Cerebellar cortex (tissue), 1 donor: Measurements from ENCODE around the gene CLIP2.
"Not testable (repeated sequence)": the region's sequence is repeated elsewhere in the genome, so short reads cannot be mapped to it uniquely, and the experiment has no call there.

Experiments used
- DNase-seq: peaks from one replicate; pipeline ENCODE4 v3.0.0-alpha.2; 2015; ENCODE audit warnings: low spot score

CLIP2 gene

DNA sequence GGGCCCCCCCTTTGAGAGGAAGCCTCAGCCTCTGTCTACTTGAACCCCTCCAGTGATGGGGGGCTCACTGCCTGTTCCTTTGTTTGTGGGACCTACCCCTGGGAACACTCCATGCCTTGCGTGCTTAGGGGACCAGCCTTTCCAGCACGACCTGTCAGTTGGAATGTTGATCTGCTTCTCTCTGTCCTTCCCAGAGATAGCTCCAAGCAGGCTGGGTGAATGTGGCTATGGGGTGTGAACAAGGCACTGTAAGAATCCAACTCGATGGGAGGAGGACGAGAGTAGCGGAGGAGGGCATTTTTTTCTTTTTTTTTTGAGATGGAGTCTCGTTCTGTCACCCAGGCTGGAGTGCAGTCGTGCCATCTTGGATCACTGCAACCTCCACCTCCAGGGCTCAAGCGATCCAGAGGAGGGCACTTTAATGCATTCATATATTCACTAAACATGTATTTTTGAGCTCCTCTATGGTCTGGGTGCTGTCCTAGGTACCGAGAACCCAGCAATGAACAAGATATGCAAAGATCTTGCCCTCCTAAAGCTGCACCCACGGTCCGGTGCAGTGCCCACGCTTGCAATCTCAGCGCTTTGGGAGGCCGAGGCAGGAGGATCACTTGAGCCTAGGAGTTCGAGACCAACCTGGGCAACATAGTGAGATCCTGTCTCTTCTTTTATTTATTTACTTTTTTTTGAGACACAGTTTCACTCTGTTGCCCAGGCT, 8.5 kb downstream of the CLIP2 start:
- no peak for DNase-seq

DNA sequence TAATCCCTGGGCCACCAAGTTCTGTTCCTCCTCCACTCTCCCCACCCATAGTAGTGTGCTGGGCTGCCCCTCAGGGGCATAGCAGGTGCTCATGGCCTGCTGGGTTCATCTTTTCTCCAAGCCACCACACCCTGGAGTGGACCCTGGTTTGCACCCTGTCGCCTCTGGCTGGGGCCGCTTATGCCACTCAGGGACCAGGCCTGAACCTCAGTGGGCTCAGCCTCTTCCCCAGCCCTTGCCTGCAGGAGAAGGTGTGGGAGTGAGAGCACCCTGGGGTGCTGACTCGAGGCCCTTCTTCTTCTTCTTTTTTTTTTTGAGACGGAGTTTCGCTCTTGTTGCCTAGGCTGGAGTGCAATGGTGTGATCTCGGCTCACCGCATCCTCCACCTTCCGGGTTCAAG, 10.2 kb downstream of the CLIP2 start:
- DNase-seq, result no peak

DNA sequence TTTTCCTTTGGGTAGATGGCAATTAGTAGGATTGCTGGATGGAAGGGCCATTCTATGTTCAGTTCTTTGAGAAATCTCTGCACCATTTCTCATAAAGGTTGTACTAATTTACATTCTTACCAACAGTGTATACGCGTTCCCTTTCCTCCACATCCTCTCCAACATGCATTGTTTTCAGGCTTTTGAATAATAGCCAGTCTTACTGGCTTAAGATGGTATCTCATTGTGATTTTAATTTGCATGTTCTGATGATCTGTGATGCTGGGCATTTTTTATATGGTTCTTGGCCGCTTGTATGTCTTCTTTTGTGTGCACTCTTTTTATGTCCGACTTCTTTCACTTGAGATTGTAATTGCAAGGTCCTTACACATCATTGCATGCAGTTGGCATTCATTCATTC, 11.7 kb downstream of the CLIP2 start:
- no peak for DNase-seq

DNA sequence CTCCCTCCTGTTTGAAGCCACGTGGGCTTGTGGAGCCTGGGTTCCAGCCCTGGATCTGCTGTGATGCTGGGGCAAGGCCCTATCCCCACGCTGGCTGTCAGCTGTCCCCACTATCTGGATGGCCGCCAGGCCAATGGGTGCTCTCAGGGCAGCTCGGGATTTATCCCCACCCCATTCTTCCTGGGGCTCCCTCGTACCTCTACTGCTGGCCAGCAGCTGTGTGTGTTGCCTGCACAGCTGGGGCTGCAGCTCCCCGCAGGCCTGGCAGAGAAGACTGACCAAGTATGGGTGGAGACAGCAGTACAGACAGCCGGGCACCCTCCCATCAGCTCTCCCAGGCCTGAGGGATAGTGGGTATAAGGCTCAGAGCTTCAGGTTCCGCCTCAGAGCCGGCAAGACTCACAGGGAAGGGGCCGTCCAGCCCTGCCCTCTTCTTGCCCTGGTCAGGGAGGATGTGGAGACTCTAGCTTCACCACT, 13.6 kb downstream of the CLIP2 start:
- DNase-seq, result no peak

DNA sequence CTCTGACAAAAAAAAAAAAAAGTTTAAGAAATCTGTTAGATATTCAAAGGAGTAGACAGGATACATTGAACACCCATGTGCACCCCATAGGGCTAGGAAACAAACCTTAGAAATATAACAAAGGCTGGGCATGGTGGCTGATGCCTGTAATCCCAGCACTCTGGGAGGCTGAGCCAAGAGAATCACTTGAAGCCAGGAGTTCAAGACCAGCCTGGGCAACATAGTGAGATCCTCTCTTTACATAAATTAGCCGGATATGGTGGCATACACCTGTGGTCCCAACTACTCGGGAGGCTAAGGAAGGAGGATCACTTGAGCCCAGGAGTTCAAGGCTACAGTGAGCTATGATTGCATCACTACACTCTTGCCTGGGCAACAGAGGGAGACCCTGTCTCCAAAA, 15.3 kb downstream of the CLIP2 start:
- no peak for DNase-seq

DNA sequence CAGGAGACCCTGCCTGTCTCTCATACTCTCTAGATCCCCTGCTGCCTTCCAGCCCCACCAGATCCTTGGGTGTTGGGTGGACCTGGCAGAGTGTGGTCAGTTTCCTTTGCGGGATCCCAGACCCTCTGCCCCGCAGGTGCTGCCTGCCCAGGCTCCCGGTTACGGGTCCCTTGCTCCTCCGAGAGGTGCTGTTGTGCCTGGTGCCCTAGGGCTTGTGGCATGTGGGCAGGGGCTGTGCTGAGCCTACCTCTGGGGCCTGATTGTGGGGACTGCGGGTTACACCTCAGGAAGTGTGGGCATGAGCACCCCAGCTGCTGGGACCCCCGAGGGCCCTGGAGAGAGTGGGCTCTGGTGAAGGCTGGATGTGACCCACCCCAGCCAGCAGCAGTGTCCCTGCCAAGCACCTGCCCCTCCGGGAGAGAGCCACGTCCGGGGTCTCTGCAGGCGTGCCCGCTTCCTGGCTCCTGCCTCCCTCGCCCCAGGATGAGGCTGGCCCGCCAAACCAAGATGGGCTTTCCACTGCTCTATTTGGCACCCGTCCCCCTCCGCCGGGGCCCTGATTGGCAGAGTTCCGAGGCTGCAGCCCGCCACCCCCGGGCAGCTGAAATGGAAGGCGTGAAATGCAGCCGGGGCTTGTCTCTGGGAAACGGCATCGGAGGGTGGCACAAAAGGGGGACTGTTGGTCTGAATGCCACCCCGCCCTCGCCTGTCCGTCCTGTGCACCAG, 17.0 kb downstream of the CLIP2 start:
- no peak for DNase-seq

DNA sequence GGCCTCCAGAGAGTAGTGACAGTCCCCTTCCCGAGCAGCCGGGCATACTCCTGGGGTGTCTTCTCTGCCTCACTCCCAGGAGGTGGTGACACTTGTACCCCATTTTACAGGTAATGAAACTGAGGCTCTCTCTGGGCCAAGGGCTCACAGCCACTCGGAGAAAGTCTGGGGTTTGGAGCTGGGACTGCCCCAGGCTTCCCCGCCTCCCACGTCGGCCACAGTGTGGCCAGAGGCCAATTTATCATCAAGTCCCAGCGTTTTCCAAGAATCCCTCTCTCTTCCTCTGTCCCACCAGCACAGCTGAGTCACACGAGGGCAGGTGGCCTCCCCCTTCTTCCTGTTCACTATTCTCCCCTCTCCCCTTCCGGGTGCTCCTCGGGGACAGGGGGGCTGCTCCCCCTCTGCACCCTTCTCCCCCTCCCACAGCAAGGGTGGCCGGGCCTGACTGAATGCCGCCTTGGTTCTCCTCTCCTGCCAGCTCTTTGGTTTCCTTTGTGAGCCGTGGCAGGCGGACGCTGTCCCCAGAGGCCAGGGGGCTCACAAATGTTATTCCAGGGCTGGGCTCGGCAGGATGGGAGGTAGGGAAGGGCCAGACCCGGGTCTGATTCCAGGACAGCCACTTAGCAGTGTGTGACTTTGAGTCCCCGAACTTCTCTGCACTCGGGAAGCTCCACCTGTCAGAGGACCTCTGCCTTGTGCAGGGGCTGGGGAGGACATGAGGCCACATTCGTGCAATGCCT, 17.7 kb downstream of the CLIP2 start:
- DNase-seq, result peak; percentile 29

DNA sequence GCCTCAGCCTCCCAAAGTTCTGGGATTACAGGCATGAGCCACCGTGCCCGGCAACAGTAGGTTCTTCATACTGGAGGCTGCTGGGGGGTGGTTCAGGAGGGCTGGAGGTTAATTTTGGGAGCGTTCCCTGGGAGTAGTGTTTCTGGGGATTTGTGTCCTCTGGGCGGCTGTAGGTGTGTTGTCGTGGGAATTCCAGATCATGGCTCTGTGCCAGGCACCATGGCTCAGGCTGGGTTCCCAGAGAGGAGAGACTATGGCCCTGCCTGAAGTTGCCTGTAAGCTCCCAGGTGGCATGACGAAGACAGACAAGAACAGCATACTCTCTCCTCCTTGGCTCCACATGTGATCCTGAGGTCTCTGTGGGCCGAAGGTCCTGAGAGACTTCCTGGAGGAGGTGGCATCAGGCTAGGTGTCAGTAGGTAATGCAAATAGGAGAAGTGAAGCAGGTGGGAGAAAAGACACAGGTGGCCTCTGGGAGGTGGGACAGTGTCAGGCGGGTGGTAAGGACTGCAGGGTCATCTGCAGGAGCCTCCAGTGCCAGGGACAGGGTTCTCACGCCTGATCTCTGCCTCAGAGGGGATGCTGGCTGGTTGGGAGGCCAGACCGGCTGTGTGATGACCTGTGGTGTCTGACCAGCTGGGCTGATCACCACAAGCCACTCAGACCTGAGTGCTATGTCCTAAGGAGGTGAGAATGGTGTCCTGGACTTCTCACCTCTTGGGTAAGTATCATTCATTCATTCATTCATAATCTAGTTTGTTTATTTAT, 18.7 kb downstream of the CLIP2 start:
- DNase-seq, result no peak

DNA sequence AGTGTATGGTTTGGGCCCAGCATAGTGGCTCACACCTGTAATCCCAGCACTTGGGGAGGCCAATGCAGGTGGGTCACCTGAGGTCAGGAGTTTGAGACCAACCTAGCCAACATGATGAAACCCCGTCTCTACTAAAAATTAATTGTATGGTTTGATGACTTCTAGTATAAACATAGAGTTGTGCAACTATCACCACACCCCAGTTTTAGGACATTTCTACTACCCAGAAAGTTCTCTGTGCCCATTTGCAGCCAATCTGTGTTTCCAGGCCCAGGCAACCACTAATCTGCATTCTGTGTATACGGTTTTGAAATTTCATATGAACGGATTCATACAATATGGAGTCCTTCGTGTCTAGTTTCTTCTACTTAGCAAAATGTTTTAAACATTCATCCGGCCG, 20.0 kb downstream of the CLIP2 start:
- DNase-seq, result no peak

DNA sequence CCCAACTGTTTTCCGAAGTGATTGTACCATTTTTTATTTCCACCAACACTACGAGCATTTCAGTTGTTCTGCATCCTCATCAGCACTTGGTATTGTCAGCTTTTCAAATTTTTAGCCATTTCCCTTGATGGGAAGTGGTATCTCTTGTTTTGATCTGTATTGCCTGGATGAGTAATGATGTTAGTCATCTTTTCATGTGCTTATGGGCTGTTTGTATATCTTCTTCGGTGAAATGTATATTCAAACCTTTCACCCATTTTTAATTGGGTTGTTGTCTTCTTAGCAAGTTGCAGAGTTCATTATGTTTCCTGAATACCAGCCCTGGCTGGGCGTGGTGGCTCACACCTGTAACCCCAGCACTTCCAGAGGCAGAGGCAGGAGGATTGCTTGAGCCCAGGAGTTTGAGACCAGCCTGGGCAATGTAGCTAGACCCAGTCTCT, 22.1 kb downstream of the CLIP2 start:
- no peak for DNase-seq

DNA sequence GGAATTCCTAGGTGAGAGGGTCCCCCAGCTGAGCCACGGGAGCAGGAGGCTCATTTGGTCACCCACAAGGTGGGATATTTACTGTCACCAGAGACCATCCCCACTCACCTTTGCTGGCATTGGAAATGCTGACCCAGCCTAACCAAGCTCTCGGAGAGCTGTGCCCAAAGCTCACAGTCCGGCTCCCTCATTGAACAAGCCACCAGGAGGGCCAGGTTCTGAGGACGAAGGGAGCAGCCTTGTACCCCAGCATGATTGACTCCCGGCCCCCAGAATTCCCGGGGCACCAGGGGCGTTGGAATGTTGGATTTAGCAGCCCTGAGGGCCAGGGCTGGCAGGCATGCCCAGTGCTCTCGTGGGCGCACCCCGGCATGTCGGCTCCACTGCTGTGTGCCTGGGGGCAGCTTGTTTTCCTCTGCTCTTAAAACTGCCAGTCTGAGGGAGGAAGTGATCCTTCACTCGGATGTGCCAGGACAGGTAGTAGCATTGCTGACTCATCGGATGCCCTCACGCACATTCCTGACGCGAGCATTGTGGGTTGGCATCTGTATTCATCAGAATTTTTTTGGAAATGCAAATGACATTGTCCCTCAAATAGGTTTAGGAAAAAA, 23.3 kb downstream of the CLIP2 start:
- DNase-seq, result no peak

DNA sequence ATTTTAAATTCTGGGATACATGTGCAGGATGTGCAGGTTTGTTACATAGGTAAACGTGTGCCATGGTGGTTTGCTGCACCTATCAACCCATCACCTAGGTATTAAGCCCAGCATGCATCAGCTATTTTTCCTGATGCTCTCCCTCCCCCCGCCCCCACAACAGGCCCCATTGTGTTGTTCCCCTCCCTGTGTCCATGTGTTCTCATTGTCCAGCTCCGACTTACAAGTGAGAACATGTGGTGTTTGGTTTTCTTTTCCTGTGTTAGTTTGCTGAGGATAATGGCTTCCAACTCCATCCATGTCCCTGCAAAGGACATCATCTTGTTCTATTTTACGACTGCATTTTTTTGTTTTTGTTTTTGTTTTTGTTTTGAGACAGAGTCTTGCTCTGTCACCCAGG, 26.7 kb downstream of the CLIP2 start:
- not testable (repeated sequence) for DNase-seq

DNA sequence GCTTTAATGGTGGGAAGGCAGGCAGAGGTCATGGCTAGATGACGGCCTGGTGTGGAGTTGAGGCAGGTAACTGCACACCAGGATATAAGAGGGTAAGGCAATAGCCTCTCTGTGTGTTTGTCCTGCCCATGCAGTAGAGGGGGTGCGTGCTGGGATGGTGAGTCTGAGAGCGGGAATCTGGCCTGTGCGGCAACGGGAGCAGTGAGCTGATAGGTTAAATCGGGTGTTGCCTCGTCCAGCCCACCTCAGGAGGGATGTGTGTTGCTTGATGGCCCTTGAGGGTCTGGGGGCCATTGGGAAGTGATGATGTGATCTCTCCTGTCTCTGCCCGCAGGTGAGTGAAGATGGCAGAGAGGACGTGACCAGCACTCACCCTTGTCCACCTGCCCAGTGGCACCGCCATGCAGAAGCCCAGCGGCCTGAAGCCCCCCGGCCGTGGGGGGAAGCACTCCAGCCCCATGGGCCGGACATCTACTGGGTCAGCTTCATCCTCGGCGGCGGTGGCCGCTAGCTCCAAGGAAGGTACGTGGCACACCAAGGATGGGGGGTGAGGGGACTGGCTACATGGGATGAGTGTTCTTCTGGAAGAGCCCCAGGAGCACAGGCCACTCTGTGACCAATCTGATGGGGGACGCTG, 28.1 kb downstream of the CLIP2 start:
- DNase-seq, result no peak

DNA sequence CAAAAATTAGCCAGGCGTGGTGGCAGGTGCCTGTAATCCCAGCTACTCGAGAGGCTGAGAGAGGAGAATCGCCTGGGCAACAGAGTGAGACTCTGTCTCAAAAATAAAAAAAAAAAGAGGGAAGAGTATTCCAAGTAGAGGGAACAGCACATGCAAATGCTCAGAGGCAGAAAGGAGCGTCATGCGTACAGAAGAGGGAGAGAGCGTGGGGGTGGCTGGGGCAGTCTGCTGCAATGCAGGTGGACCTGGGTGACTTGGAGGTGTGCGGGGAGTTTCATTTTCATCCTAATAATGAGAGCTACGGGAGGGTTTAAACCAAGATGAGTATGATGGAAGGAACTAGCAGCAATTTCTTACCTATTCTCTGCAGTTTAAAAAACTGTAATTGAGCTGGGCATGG, 28.8 kb downstream of the CLIP2 start:
- no peak for DNase-seq

DNA sequence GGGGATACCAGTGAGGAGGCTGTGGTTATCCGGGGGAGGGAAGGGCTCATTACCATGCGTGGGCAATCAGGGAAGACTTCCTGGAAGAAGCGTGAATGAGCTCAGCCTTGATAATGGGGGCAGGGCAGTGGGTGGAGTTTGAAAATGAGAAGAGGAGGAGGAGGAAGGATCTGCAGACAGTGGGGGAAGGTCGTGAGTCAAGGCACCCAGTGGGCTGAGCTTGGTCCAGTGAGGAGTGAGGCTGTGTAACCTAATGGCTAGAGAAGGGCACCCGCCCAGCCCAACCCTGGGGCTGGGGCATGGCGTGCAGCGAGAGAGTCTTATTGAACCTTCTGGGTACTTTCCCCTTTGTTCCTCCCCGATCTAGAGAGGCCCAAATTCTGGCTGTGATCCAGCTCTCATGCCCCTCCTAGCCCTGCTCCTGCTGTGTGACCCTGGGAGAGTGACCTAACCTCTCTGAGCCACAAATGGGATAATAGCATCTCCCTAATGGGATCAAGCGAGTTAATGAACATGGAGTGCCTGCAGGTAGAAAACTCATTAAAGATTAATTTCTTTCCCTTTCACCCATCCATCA, 31.5 kb downstream of the CLIP2 start:
- DNase-seq, result no peak

DNA sequence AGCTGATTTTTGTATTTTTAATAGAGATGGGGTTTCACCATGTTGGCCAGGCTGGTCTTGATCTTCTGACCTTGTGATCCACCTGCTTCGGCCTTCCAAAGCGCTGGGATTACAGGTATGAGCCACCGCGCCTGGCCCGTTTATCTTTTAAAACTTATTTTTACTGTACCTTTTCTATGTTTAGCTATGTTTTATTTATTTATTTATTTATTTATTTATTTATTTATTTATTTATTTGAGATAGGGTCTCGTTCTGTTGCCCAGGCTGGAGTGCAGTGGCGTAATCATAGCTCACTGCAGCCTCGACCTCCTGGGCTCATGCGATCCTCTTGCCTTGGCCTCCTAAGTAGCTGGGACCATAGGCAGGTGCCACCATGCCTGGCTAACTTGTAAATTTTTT, 33.7 kb downstream of the CLIP2 start:
- DNase-seq, result not testable (repeated sequence)

DNA sequence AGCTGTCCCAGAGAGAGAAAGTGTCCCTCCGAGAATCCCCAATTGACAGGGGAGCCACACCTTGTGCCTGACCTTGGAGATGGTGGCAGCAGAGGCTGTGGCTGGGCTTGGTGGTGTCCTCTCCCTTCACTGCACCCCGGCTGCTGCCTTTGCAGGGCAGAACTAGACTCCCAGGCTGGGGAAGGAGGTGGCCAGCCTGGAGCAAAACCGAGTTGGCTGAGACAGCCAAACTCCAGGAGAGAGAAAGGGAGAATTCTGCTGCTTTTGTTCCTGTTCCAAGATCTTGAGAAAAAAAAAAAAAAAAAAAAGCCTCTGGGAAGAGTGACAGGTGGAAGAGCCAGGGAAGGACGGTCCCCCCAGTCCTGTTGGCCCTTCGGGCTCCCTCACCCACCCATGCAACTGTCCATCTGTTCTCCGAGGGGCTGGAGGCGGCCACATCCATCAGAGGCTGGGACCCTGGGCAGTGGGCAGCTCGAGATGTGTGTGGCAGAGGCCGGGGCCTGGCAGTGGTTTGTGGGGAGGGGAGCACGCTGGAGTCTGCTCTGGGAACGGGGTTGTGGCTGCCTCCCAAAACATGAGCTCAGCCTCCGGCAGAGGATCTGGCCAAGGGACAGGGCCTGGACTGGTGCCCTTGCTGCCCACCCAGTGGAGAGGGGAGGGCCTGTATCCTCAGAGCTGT, 35.5 kb downstream of the CLIP2 start:
- DNase-seq, result peak; percentile 53

DNA sequence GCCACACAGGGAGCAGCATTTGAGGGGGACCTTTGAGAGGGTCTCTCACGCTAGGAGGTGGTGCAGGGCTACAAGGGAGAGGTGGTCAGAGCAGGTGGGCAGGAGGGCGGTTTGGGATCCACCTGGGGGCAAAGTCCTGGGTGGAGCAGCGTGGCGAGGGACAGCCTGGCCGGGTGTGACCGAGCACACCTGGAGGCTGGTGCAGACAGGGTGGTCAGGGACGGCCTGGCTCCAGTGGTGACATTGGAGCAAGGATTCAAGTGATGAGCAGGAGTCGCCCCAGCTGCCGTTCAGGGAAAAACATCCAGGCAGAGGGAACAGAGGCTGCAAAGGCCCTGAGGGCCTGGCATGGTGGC, 36.0 kb downstream of the CLIP2 start:
- no peak for DNase-seq

DNA sequence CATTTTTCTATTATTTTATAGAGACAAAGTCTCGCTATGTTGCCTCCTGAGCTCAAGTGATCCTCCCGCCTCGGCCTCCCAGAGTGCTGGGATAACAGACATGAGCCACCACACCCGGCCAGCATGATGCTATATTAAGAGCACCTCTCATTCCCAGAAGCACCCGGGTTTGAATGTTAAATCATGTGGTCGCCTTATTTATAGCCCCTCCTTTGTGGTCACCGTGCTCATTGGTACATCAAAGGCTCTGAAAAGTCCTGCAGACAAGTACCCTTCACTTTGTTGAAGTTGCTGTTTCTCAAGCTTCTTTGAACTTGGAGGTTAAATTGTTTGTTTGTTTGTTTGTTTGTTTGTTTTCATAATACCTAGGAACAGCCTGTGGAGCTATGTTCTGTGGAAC, 40.0 kb downstream of the CLIP2 start:
- DNase-seq, result no peak
